ENCODE measurements around the gene FBLIM1.

GRCh38 chr1:15835205-15835740 lies 76.7 kb downstream of the FBLIM1 start:
- no peak for TF ChIP-seq CTCF (IDR thresholded peaks at IDR 0.05)
- no peak for TF ChIP-seq POLR2A (IDR thresholded peaks at IDR 0.05)

Measured in testis (tissue), 2 donors.